GM19193 (cell line): ENCODE data around the gene FEN1.

Experiments used
- POLR2A ChIP-seq: IDR thresholded peaks from 4 replicates; pipeline ENCODE4 v1.6.1; 2011; ENCODE audit not compliant: insufficient read depth, insufficient read length; ENCODE audit errors: extremely low read depth

The FEN1 gene

GRCh38 chr11:61832207-61832606, 39.5 kb downstream of the FEN1 start:
- TF ChIP-seq POLR2A = no peak

DNA sequence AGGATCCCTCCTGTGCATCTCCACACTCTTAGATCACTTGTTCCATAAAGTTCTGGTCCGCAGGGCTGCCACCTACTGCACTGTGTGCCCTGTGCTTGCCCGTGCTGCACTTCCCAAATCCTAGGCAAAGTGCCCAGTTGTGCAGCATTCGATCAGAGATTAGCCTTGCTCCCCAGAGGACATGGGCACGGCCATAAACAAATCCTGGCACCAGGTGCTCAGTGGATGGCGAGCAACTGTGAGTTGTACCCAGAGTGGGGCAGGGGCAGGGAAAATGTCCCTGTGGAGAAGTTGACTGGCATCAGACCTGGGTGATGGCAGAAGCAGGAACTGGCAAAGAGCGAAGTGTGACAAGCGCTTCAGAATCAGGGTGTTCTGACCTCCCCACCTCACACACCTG, 40.0 kb downstream of the FEN1 start:
- no peak for TF ChIP-seq POLR2A

DNA sequence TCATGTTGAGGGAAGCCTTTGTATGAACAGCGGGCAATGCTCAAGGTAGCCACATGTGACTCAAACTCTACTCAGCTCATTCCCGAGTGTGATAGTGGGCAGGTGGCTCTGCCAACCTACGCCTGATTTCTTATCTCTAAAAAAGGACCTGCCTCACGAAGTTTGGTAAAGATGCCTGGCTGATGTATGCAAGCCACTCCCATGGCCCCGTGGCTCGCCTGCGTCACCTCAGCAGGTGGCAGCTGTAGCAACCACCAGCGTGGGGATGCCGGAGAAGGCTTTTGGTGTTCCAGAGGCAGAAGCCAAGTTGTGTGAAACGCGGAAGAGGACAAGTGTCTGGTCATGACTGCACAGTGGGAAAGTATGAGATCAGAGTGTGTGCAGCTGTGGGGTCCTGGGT, 40.8 kb downstream of the FEN1 start:
- no peak for TF ChIP-seq POLR2A

DNA sequence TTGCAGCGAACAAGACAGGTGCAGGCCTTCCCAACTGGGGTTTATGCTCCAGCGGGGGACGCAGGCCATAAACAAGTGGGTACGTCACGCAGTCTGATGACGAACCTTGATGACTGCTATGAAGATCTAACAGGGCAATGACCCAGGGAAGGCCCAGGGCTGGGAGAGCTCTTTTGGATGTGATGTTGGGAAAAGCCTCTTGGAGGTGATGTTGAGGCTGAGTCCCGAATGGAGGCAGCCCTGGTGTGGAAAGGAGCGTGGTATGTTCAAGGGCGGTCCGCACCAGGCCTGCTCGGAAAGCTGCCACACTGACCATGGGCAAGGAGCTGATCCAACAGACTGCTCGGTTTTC, 41.2 kb downstream of the FEN1 start:
- TF ChIP-seq POLR2A = no peak

GRCh38 chr11:61834278-61835048, 41.8 kb downstream of the FEN1 start:
- TF ChIP-seq POLR2A = peak; percentile 78

DNA sequence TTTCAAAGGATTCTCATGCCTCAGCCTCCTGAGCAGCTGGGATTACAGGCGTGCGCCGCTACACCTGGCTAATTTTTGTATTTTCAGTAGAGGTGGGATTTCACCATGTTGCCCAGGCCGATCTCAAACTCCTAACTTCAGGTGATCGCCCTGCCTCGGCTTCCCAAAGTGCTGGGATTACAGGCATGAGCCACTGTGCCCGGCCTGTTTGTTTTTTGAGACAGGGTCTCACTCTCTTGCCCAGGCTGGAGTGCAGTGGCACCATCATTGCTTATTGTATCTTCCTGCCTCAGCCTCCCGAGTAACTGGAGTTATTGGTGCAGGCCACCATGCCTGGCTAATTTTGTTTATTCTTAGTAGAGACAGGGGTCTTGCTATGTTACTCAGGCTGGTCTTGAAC, 43.5 kb downstream of the FEN1 start:
- no peak for TF ChIP-seq POLR2A

DNA sequence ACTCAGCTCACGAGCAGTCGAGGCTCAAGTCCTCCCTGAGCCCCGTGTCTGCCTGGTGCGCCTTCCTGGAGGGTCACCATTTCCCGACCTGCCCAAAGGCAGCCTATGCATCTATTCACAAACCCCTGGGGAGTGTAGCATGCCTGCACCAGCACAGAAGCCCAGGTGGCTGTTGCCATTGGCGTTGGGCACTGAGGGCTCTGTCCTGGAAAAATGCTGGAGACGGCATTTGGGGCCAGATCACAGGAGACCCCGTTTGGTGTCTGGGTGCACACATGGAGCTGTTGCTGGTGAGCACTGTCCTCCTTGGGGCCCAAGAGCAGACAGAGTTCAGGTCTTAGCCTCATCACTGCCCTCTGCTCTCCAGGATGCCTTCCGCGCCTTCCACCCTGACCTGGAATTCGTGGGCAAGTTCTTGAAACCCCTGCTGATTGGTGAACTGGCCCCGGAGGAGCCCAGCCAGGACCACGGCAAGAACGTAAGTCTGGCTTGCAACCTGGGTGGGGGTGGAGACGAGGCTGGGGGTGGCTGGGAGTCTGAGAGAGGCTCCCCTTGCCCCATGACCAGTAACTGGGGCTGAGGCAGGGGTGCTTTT, 44.8 kb downstream of the FEN1 start:
- TF ChIP-seq POLR2A = no peak

- TF ChIP-seq POLR2A = no peak
Measured at GRCh38 chr11:61838501-61838900, 45.8 kb downstream of the FEN1 start.

GRCh38 chr11:61838921-61839320, 46.2 kb downstream of the FEN1 start:
- TF ChIP-seq POLR2A = no peak

- no peak for TF ChIP-seq POLR2A
Measured at GRCh38 chr11:61839742-61840141, 47.0 kb downstream of the FEN1 start.

GRCh38 chr11:61840371-61840770, 47.7 kb downstream of the FEN1 start:
- TF ChIP-seq POLR2A = no peak

GRCh38 chr11:61841636-61842527, 49.2 kb downstream of the FEN1 start:
- TF ChIP-seq POLR2A = no peak

DNA sequence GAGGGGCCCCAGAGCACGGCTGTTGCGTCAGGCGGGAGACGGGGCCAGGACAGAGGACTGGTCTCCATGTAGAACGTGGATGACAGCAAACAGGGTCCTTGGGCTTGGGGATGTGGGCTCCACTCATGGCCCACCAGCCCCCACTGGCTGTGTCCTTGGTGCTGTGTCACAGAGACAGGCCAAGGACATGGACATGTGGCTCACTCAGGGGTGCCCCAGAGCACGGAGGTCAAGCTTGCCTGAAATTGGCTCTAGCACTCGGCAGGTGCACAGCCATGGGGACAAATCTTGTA, 49.8 kb downstream of the FEN1 start:
- TF ChIP-seq POLR2A = no peak

DNA sequence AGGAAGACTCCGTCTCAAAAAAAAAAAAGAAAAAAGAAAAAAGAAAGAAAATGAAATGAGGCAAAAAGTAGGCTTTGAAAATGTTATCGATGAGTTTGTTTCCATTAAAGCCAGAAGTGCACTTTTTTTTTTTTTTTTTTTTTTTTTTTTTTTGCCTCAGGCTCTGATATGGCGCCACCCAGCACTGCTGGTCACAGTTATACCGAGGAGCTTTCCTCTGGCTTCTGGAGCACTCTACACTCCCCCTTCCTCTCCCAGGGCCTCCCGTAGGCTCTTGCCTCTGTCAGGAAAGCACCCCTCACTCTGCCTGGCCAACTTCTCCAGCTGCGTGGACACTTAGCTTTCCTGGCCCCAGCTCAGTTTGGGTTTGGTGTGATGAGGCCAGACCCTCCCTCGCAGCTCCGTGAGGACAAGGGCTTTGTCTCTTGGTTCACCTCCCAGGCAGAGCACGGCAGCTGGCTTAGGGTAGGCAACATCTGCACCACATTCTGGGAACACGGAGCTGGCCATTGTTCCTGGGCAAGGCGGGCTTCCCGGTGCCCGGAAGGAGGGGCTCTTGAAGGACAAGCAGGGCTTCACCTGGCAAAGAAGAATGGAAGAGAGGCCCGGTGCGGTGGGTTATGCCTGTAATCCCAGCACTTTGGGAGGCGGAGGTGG, 52.3 kb downstream of the FEN1 start:
- no peak for TF ChIP-seq POLR2A

- no peak for TF ChIP-seq POLR2A
Measured at GRCh38 chr11:61846362-61847020, 53.8 kb downstream of the FEN1 start.
